ENCODE results near the gene NSG2.
"Not testable (repeated sequence)": the region's sequence is repeated elsewhere in the genome, so short reads cannot be mapped to it uniquely, and the experiment has no call there.

The NSG2 gene

GRCh38 chr5:174101195-174101730, 55.8 kb downstream of the NSG2 start:
- DNase-seq (ENCODE audit: low read depth): no peak

DNA sequence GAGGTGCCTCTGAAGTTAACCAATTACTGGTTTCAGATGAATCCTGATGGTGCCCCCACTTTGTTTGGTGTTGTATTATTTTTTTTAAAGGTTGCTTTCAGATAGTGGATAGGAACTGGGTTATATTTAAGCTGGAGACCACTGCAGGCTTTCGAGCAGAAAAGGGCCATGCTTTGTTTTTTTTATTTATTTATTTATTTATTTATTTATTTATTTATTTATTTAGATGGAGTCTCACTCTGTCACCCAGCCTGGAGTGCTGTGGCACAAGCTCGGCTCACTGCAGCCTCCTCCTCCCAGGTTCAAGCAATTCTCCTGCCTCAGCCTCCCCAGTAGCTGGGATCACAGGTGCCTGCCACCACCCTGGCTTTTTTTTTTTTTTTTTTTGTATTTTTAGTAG, 57.1 kb downstream of the NSG2 start:
- DNase-seq (ENCODE audit: low read depth): not testable (repeated sequence)

- DNase-seq (ENCODE audit: low read depth): no peak
These were observed 61.6 kb downstream of the NSG2 start for GRCh38 chr5:174106997-174107655.

- DNase-seq (ENCODE audit: low read depth): no peak
These were observed 63.2 kb downstream of the NSG2 start for GRCh38 chr5:174108745-174109144.

DNA sequence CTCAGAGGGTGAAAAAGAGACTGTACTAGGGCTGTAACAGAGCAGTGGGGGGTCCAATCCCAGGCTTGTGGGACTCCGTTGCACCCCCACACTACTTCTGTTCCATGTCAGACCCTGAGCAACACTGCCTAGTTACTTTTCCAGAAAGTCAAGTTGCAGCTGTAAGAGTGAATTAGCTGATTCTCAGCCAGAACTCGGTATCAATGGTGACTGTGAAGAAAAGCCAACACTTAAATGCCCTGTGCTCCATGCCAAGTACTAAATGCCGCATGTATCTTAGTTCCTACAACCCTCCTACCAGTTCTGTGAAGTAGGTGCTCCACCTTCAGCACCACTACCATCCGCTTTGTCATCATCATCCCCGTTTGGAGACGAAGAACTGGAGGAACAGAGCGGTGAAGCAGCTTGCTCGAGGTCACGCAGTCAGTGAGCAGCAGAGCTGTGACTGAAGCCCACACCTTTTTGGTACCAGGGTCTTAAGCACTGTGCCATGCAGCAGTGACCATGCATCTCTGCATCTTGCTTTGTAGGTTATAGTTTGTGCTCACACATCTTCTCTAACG, 64.3 kb downstream of the NSG2 start:
- no peak for DNase-seq (ENCODE audit: low read depth)

DNA sequence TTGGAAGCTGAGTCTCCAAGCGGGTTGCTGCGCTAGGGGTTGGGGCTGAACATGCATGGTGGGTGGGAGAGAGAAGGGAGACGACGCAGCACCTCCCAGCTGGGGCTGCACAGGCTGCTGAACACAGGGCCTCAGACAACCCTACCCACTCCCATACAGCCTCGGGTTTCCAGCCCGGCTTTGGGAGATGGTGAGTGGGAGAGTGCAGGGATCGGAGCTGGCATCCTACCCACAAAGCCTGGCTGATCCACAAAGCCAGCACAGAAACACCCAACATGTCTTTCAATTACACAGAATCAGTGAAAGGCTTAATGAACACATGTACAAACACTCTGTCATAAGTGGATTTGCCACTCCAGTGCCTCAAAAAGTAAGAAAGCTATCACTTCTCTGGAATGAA, 64.8 kb downstream of the NSG2 start:
- DNase-seq (ENCODE audit: low read depth): no peak

DNA sequence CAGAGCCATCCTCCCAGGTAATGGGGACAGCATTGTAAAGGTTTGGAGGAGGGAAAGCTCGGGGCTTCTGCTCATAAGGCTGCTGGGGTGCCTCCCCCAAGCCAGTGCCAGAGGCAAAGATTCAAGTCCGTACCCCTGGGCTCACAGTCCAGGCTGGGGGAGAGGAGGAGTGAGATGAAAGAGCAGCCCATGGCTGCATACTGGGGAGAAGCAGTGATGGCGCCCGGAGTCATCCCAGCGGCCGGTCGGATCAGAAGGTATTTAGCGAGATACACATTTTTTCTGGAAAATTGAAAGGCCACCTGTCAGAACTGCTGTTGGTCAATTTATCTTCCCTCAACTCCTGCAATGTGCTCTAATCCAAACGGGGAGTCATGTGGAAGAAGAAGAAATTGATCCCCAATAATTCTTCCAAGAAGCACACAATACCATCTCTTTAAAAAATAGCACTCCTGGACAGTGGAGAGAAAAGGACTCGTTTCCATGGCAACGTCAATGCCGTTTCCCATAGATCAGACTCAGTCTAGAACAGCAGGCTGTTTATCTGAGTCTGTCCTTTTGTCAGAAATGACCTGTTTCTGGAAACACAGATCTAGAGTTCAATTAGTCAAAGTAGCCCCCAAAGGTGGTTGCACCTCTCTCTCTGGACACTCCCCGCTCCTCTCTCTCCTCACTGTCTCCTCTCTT, 65.9 kb downstream of the NSG2 start:
- DNase-seq (ENCODE audit: low read depth): no peak

GRCh38 chr5:174115226-174115625, 69.7 kb downstream of the NSG2 start:
- no peak for DNase-seq (ENCODE audit: low read depth)

- no peak for DNase-seq (ENCODE audit: low read depth)
These were observed 73.4 kb downstream of the NSG2 start for GRCh38 chr5:174118823-174119467.

GRCh38 chr5:174119468-174119881, 74.0 kb downstream of the NSG2 start:
- no peak for DNase-seq (ENCODE audit: low read depth)

DNA sequence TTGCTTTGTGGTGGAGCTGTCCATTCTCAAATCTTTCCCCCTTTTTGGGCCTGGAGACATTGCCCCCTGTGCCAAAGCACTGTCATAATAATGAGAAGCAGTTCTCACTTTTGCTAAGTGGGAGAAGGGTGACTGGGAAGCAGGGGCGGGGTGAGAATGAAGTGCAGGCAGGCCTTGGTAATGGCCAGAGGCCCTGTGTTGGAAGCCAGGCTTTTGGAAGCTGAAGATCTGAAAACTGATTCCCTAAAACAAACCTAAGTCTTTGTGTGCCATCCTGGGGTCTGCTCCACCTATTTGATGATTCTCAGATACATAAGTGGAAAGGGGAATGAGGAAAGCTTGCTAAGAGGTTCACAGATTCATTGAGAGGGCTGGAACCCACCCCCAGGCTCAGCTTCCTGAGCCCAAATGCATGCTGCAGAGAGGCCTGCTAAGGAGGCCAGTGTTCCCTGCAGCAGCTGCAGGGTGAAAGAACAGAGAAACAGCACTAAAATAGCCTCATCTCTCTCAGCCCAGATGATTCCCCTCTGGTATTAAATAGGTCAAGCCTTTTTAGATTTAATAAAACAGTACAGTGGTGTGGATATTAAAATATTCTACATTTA, 75.0 kb downstream of the NSG2 start:
- no peak for DNase-seq (ENCODE audit: low read depth)

DNA sequence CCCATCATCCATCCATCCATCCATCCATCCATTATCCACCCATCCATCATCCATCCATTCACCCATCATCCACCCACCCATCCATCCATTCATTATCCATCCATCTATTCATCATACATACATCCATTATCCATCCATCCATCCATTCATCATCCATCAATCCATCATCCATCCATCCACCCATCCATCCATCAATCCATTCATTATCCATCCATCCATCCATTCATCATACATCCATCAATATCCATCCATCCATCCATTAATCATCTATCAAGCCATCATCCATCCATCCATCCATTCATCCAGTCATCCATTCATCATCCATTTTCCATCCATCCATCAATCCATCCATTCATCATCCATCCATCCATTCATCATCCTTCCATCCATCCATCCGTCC, 89.0 kb downstream of the NSG2 start:
- no peak for DNase-seq (ENCODE audit: low read depth)

DNA sequence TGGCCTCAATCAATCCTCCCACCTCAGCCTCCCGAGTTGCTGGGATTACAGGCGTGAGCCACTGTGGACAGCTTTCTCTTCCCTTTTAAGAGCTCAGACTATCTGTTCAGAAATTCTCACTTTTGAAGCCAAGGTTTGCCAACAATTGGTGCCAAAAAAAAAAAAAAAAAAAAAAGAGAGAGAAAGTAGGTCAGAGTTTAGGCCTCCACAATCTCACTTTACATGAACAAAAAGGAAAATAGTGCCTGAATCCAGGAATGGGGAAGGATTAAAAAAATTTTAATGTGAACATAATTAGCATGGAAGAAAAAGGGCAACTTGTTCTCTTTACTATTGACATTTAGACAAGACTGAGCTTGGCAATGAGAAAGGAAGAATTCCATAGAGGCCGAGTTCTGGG, 94.1 kb downstream of the NSG2 start:
- DNase-seq (ENCODE audit: low read depth): no peak

DNA sequence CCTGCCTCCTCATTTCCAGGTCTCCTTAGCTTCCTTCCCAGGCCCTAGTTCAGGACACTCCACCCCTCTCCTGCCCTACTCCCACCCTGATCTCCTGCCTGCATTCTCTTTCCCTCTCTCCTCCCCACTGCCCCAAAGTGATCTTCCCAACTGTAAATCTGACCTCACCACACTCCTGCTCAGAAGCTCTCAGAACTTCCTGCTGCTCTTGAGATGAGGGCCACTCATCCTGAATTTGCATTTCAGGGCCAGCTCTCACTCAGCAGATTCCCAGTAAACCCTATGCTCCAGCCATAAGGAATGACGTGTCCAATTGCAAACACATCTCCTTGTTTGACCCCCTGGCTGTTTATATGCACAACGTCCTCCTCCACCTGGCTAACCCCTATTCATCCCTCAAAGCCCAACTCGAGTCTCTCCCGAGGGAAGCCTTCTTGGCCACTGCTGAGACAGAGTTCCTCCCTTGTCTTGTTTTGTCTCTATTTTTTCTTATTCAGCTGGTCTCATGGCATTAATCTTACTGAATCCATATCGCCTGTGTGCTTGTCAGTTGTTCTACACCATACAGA, 95.0 kb downstream of the NSG2 start:
- no peak for DNase-seq (ENCODE audit: low read depth)

GRCh38 chr5:174141398-174141797, 95.9 kb downstream of the NSG2 start:
- no peak for DNase-seq (ENCODE audit: low read depth)

DNA sequence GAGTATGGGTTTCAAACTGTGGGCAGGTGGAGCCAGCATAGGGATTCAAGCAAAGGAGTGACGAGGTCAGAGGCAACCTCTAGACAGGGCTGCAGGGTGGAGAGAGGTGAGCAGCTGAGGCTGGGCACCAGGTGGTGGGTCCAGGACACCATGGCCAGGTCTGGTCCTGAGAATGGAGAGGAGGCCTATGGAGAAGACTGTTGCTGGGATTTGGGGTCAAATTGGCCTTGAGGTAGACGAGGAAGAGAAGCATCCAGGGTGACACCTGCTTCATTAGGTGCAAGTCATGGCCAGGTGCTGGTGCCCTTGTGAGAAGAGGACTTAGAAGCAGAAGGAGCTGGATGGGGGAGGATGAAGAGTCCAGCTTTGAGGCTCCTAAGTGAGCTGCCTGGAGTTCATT, 99.6 kb downstream of the NSG2 start:
- DNase-seq (ENCODE audit: low read depth): no peak

- DNase-seq (ENCODE audit: low read depth): no peak
These were observed 100.3 kb downstream of the NSG2 start for GRCh38 chr5:174145821-174146220.

GRCh38 chr5:174146556-174146955, 101.0 kb downstream of the NSG2 start:
- DNase-seq (ENCODE audit: low read depth): no peak

- DNase-seq (ENCODE audit: low read depth): not testable (repeated sequence)
These were observed 101.5 kb downstream of the NSG2 start for GRCh38 chr5:174147012-174147411.

- DNase-seq (ENCODE audit: low read depth): no peak
These were observed 102.0 kb downstream of the NSG2 start for GRCh38 chr5:174147551-174147950.

DNA sequence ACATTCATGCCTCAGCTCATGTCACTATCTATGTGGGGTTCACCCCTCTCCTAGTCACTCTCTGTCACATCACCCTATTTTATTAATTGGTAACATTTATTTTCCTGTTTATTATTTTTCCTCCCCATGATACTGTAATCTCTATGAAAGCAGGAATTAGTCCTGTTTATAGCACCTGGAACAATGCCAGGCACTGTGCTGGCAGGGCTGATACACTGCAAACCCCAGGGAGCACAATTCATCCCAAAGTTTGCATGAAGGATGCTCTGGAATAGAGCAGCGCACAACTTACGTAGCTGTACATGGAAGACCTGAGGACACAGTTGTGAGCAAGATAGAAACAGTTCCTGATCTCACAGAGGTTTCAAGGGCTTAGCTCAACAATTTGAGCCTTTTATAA, 103.2 kb downstream of the NSG2 start:
- DNase-seq (ENCODE audit: low read depth): no peak

DNA sequence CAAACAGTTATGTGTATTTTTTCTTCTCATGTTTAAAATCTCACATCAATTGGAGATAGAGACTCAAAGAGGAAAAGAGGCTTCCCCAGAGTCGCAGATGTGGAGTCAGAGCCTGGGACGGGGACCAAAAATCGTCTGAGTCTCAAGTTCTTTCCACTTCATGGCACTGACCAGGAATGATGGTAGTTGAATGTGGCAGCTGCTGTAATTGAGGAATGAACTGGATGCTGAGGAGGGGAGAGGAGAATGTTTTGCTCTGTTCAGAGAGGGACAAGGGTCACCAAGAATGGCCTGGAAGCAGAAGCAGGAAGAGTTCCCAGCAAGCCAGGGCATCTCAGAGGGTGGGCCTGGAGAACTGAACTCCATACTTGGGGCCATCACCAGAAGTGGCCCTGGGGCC, 103.9 kb downstream of the NSG2 start:
- DNase-seq (ENCODE audit: low read depth): no peak
